Heart right ventricle (tissue), 16 donors: ENCODE measurements around the gene ASCC1. TPM values are rescaled to one million over a fixed set of nuclear protein-coding genes. Genes with fewer than 3 reads are reported as not detected.

ENCODE experiments used
- ATAC-seq, 8 donors: fragments of 200-7000 bp; cut with Tn5 transposase; one replicate each; pipeline ENCODE4 v1.9.1; 2020; ENCODE audit warnings: mild to moderate bottlenecking in 8 of 8, moderate library complexity in 8 of 8, moderate number of reproducible peaks in 1 of 8
- DNase-seq, 2 donors: peaks; one replicate each; pipeline ENCODE4 v3.0.0-alpha.2; 2020
- H3K27ac ChIP-seq, 10 donors: fragments of 200-600 bp; sonication (generic) in 2 of 10; one replicate each; pipeline versions ENCODE4 v1.5.0 to v1.8.0; 2020 to 2022; ENCODE audit warnings: mild to moderate bottlenecking in 3 of 10
- H3K27me3 ChIP-seq, 7 donors: fragments of 200-600 bp; one replicate each; pipeline ENCODE4 v1.8.0; 2021 to 2022; ENCODE audit warnings: mild to moderate bottlenecking in 2 of 7
- H3K36me3 ChIP-seq, 9 donors: fragments of 200-600 bp; sonication (generic) in 1 of 9; one replicate each; pipeline versions ENCODE4 v1.5.0 to v1.8.0; 2020 to 2022; ENCODE audit warnings: mild to moderate bottlenecking in 2 of 9
- H3K4me1 ChIP-seq, 9 donors: fragments of 200-600 bp; sonication (generic) in 1 of 9; one replicate each; pipeline versions ENCODE4 v1.5.0 to v1.8.0; 2020 to 2022; ENCODE audit warnings: mild to moderate bottlenecking in 4 of 9
- H3K4me3 ChIP-seq, 10 donors: fragments of 200-600 bp; sonication (generic) in 2 of 10; one replicate each; pipeline versions ENCODE4 v1.5.0 to v1.8.0; 2020 to 2022; ENCODE audit warnings: mild to moderate bottlenecking in 7 of 10, moderate library complexity in 2 of 10
- H3K9me3 ChIP-seq, 11 donors: fragments of 200-600 bp in 10 of 11; sonication (generic) in 2 of 11; one replicate each; pipeline versions ENCODE4 v1.5.0 to v1.8.0; 2013 to 2022; ENCODE audit warnings: mild to moderate bottlenecking in 2 of 11, control low read depth in 1 of 11, moderate library complexity in 1 of 11
- CTCF ChIP-seq, 9 donors: fragments of 200-600 bp; sonication (generic) in 2 of 9; IDR thresholded peaks; one replicate each; pipeline versions ENCODE4 v1.5.0 to v1.8.0; 2021 to 2022; ENCODE audit warnings: antibody characterized with exemption in 9 of 9, mild to moderate bottlenecking in 5 of 9, moderate library complexity in 1 of 9
- whole genome bisulfite sequencing, 2 donors: extraction: QIAGEN DNeasy Blood & Tissue Kit; methylation state at CpG; one replicate each; pipeline ENCODE4 v1.1.7; 2013; ENCODE audit warnings: inconsistent platforms in 1 of 2; 5-methylcytosine and 5-hydroxymethylcytosine counted together
- intact Hi-C, 10 donors: fragments of 100-400 bp; cut with DNase I; formaldehyde crosslinking; loops; one replicate each; pipeline versions ENCODE4 v1.11.1 to v1.14.2; 2022
- polyA plus RNA-seq, 2 donors: library from polyadenylated mRNA; stranded (reverse); fragments of 200-250 nt; gene quantifications; one replicate each; pipeline ENCODE4 v1.2.3, GENCODE V29; 2013
- total RNA-seq, 10 donors: library from RNA; stranded (reverse); fragmentation: NEBNext Ultra II Directional in 3 of 10; extraction: Animal tissue kit (Norgen Biotek cat#: 25700) in 3 of 10; gene quantifications; one replicate each; pipeline versions ENCODE4 v1.2.1 to v1.2.4, GENCODE V29; 2021 to 2023
- donor health status: Arrhythmogenic right ventricular cardiomyopathy.
- donor health status: ischemic (EF 13 %, LVEDD 7.1; RV severe dilation, severe dysfunction).
- donor health status: healthy with polysubstance abuse.
- donor health status: DM: no; HTN: yes; CAD: no.
- donor health status: DM: no; HTN: no; CAD: no.
- donor health status: ischemic (EF 25% LVEDD 6.9; RV normal size, moderate dysfunction).
- donor health status: ischemic (EF 25% LVEDD 5.7; RV mildly dilated, moderate dysfunction).
- donor health status: healthy.
- donor health status: DM: yes; HTN: yes; CAD: no.
- donor health status: Ischemic cardiomyopathy.
- donor health status: ischemic (EF 35%, LVEDD 5.7; RV mildly dilated, moderate dysfunction).
- donor health status: nonischemic (EF 11% LVEDD 7.7; RV severe dilation, severe dysfunction).
- donor health status: DM: yes; HTN: yes; CAD: no.
- donor health status: PGD.
- donor health status: ischemic (EF 29% LVEDD 5.4; RV normal size, mild dysfunction).
- donor health status: nonischemic (EF 23%, LVEDD 6.1; RV moderate dilation, normal function).

Gene ASCC1
- total and polyA plus RNA-seq, 12 donors: 8.4 to 40.5 (median 33.0) TPM

GRCh38 chr10:72105098-72105475, 111.0 kb downstream of the ASCC1 start:
- TF ChIP-seq CTCF (IDR thresholded peaks at IDR 0.05): no peak
- Histone ChIP-seq H3K36me3 (peaks cover 0 to 29% (median 11%) of the 10 kb centered on the region in 9 donors), H3K4me3 (no peak overlapping the region), H3K27ac (peak overlapping the region in 8 of 10 donors; percentile 14 to 73 (median 50)), H3K27me3 (no peaks in the 10 kb centered on the region), H3K4me1 (peaks cover 7 to 49% (median 30%) of the 10 kb centered on the region in 9 donors), H3K9me3 (no peaks in the 10 kb centered on the region)
- intact Hi-C loops: loop anchor here in 1 of 10 donors (5.0 kb wide), 1 partner anchor 53 kb away; no protein-coding TSS in a partner anchor
- WGBS, 2 donors: 79 to 82% methylated on average over 9 of the region's 9 CpGs
- ATAC-seq (peak in 6 of 8 donors; percentile 9 to 64 (median 20)), DNase-seq (no peak)

GRCh38 chr10:72104472-72105097, 111.5 kb downstream of the ASCC1 start:
- H3K27me3 ChIP-seq: no peaks in the 10 kb centered on the region
- no peak for TF ChIP-seq CTCF (IDR thresholded peaks at IDR 0.05)
- DNase-seq (no peak), ATAC-seq (no peak)
- intact Hi-C loops: loop anchor here in 1 of 10 donors (5.0 kb wide), 1 partner anchor 52 kb away; no protein-coding TSS in a partner anchor
- peak overlapping the region in 5 of 10 donors; percentile 34 to 73 (median 56) for H3K27ac ChIP-seq
- WGBS, 2 donors: 82 to 86% methylated on average over 8 of the region's 8 CpGs
- H3K36me3 ChIP-seq: peaks cover 0 to 31% (median 11%) of the 10 kb centered on the region in 9 donors
- peaks cover 5 to 44% (median 26%) of the 10 kb centered on the region in 9 donors for H3K4me1 ChIP-seq
- no peak overlapping the region for H3K4me3 ChIP-seq
- no peaks in the 10 kb centered on the region for H3K9me3 ChIP-seq

GRCh38 chr10:72099600-72099921, 116.5 kb downstream of the ASCC1 start:
- peaks cover 0 to 30% (median 22%) of the 10 kb centered on the region in 9 donors for H3K4me1 ChIP-seq
- no peak for TF ChIP-seq CTCF (IDR thresholded peaks at IDR 0.05)
- peaks cover 0 to 54% (median 18%) of the 10 kb centered on the region in 9 donors for H3K36me3 ChIP-seq
- H3K4me3 ChIP-seq: no peak overlapping the region
- H3K9me3 ChIP-seq: no peaks in the 10 kb centered on the region
- intact Hi-C loops: loop anchor here in 1 of 10 donors (5.0 kb wide), 1 partner anchor 42 kb away; no protein-coding TSS in a partner anchor
- 97 to 98% methylated on average over 10 of the region's 10 CpGs for WGBS, 2 donors
- H3K27ac ChIP-seq: no peak overlapping the region
- no peaks in the 10 kb centered on the region for H3K27me3 ChIP-seq
- DNase-seq (no peak), ATAC-seq (no peak)

GRCh38 chr10:72098836-72099599, 117.1 kb downstream of the ASCC1 start:
- no peak for TF ChIP-seq CTCF (IDR thresholded peaks at IDR 0.05)
- DNase-seq (no peak), ATAC-seq (no peak)
- Histone ChIP-seq H3K9me3 (no peaks in the 10 kb centered on the region), H3K27me3 (no peaks in the 10 kb centered on the region), H3K4me3 (no peak overlapping the region), H3K27ac (peak overlapping the region in 2 of 10 donors; percentile 42 to 50), H3K4me1 (peaks cover 0 to 25% (median 20%) of the 10 kb centered on the region in 9 donors), H3K36me3 (peaks cover 0 to 54% (median 18%) of the 10 kb centered on the region in 9 donors)
- intact Hi-C loops: loop anchor here in 1 of 10 donors (5.0 kb wide), 1 partner anchor 42 kb away; no protein-coding TSS in a partner anchor
- 93 to 94% methylated on average over 6 of the region's 6 CpGs for WGBS, 2 donors
